Raji (cell line): ENCODE results near the gene SRGAP3.
A peak's percentile ranks its signal among the peaks of the same experiment; 100 is the strongest.

Source experiments
- POLR2A ChIP-seq: IDR thresholded peaks from 2 replicates; pipeline ENCODE4 v1.6.1; 2011; ENCODE audit warnings: low read depth, low read length, control low read depth; ENCODE audit not compliant: insufficient read depth

The SRGAP3 gene

DNA sequence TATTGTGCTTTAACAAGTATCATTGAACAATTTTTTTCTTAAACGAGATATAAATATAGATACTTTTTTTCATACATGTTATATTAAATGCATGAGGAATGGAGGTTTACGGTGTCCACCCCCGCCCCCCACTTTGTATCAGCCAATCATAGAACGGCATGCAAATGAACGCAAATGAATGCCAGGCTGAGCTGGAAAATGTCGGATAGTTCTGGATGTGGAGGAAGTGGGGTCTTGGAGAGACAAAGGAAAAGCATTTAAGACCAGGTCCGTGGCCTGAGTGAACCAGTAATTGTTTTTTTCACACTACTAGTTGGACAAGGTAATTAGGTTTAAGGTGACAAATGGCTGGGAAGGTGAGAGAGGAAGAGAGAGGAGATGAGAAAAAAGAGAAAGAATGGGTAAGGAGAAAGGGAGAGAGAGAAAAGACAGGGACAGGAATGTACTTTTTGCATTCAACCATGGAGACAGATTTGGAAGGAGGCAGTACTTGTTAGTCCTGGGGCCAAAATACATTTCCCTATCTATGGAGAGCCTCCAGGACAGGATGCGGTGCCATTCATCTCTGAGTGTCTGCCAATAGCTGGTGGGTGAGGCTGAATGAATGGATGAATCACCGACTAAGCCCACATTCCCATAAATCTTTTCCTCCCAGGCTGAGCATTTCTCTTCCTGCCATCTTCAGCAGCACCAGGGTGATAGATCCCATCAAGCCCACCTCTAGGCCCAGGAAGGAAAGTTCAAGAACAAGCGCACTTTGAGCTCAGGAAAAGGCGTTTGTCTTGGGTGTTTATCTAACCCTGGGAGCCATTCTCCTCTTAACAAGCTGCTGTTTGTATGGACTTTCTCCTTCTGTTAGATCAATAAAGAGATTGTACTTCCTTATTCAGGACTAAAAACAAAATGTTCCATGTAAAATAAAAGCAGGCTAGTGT is 284.7 kb downstream of the SRGAP3 start:
- TF ChIP-seq POLR2A: no peak

DNA sequence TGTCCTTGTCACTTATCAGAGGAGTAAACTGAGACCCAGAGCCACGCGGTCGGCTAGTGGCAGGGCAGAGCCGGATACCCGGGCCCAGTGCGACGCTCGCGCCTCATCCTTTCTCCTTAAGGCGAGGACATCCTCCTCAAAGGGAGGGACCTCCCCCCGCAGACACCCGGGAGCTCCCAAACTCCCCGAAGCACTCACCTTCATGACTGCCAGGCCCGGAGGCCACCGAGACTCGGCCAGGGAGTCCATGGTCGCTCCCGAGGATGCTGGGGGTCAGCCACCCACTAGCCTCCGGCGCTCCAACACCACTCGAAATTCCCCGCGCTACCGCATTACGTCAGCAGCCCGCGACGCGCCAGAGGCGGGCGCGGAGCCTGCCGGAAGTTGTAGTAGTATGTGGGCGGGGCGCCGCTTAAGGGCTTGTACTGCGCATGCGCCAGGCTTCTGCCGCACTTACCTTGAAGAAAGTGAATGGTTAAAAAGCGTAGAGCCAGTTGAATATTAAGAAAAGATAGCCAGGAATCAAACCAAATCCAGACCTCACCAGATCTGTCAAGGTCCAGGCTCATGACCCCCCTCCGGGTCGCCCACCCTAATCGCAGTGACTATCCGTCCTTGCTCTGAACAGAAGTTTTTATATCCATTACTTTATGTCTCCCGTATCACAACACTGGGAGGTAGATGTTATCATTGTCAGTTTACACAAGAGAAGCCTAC is 286.2 kb downstream of the SRGAP3 start, which contains the start of gene RAD18:
RAD18 (minus strand) TSS at position 336 of the 717 bp plus-strand sequence; CDS start at position 249, 87 bp downstream.
- peak; percentile 76 for TF ChIP-seq POLR2A

DNA sequence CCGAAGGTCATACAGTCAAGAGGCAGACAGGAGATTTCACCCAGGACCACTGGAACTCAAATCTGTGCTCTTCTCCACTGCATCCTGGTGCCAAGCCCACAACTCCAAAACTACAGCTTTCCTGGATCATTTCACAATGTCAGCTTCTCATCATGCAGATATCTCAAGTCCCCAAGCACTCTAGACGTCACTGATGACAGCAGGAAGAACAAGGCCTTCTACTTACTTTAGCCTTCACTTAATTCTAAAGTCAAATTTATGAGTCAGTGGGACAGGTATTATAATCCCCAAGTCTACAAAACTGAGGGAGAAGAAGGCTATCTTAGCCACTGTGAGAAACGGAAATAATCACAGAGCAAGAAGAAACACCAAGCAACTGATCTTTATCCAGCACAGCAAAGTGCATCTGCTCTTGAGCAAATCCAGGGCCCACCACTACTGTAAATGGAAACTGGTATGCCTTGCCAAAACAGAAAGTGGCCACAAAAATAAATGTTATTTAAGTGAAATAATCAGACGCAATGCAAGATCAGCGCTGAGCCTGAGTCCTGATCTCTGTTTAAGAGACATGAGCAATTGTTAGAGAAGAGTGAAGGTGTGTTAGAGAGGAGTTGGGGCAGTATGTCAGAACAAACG is 287.1 kb downstream of the SRGAP3 start:
- TF ChIP-seq POLR2A: no peak

DNA sequence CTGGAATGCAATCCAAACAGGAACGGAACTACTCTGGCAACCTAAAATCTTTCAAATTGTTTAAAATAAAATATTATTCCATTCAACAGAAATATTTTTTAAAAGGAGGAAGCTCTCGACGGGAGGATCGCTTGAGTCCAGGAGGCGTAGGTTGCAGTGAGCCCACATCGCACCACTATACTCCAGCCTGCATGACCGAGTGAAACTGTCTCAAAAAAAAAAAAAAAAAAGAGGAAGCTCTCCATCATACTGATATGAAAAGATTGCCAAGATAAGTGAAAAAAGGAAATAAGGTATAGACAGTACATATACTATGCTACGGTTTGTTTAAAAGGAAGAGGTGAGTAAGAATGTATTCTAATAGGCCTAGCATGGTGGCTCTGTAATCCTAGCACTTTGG is 289.8 kb downstream of the SRGAP3 start:
- no peak for TF ChIP-seq POLR2A

GRCh38 chr3:8954938-8955763 is 294.3 kb downstream of the SRGAP3 start:
- TF ChIP-seq POLR2A: no peak

DNA sequence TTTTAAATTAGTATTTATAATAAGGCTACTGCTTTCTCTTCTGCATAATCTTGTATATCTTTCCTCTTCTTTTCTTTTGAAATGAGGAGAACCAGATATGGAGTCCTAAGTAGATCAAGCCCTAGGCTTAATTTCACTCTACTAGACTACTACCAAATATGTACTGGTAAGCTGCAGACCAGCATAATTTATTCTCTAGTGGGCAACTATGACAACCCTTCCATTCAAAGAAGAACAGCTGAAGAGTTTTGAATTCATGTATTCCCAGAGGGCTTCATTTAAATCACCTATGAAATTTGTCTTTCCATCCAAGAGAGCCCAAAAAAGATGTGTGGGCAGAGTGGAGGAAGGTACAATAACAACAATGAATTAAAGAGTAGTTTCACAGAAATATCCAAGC is 296.1 kb downstream of the SRGAP3 start:
- TF ChIP-seq POLR2A: no peak

DNA sequence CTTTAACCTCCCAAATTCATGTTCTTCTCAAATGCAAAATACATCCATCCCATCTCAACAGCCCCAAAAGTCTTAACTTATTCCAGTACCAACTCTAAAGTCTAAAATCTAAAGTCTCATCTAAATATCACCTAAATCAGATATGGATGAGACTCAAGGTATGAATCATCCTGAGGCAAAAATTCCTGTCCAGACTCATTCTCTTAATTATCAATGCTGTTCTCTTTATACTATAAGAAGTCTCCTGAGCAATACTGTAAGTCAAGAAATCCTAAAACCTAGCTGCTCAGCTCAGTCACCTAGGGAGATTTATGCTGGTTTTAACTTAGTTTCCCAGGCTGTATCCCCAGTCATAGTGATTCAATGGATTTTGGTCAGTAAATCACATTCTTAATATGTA is 297.3 kb downstream of the SRGAP3 start:
- no peak for TF ChIP-seq POLR2A

- no peak for TF ChIP-seq POLR2A
These were observed 303.4 kb downstream of the SRGAP3 start for GRCh38 chr3:8945890-8946600.

GRCh38 chr3:8942746-8943488 is 306.5 kb downstream of the SRGAP3 start:
- TF ChIP-seq POLR2A: no peak

DNA sequence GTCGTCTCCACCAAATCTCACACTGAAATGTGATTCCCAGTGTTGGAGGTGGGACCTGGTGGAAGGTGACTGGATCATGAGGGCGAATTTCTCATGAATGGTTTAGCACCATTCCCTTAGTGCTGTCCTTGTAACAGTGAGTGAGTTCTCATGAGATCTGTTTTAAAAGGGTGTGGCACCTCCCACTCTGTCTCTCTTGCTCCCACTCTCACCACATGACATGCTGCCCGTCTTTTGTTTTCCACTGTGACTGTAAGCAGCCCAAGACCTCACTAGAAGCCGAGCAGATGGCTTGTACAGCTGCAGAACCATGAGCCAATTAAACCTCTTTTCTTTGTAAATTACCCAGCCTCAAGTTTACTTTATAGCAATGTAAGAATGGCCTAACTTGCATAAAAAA is 307.3 kb downstream of the SRGAP3 start:
- no peak for TF ChIP-seq POLR2A

- no peak for TF ChIP-seq POLR2A
These were observed 311.4 kb downstream of the SRGAP3 start for GRCh38 chr3:8938021-8938420.

DNA sequence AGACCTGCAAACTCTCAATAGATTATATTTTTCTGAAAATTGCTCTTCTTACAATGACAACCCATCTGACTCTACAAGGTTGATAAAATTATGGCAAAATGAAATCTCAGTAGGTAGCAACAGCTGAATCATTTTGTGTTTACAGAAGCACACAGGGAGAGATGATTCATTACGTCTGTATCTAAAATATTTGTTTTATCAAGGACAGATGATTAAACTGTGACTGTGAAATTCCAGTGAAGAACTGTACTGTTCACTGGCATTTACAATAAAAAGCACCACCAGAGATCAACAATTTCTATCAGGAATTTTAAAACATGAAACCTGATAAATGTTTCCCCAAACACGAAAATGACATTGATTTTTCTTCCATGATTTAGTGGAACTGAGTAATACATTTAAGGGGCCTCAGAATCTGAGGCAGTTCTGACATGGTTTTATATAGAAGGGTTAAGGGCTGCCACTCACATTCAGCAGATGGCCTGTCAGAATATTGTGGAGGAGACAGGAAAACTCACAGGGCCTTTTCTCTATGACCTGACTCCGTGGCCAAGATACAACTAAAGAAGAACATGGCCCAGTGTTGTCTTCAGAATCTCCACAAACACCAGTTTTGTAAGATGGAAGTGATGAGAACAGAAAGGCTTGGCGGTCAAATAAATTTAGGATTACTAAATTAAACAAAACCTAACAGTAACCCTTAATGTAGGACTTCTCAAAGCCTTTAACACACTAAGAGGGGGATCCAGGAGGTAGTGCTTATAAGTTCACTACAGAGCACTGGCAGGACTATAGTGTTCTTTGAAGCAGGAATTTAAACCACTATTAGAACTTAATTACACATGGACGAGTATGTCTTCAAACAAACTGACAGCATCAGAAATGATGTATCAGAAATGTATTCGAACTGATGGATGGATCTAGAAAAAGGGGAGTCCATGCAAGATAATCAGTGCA is 312.1 kb downstream of the SRGAP3 start:
- TF ChIP-seq POLR2A: no peak
